ENCODE results near the gene PSKH1.
"Not testable (repeated sequence)": the region's sequence is repeated elsewhere in the genome, so short reads cannot be mapped to it uniquely, and the experiment has no call there.

The PSKH1 gene

DNA sequence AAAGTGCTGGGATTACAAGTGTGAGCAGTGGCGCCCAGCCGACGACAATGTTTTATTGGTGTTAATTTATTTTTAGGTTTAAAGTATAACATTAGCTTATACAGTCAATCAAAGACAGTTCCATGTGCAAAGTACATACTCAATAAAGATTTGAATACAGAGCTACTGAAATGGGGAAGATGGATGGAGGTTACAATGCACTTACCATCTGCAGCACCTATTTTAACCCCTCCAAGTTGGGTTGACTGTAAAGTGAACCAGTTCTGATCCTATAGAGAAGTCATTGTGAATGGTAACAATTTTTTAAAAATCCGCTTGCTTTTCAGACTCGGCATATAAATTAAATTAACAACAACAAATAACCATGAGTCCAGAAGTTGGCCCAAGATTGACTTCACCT lies 679 bp upstream of the PSKH1 start:
- DNase-seq, result no peak

- peak in 1 of 2 experiments; percentile 24 for DNase-seq
Measured at GRCh38 chr16:67893743-67894399, 817 bp downstream of the PSKH1 start.

DNA sequence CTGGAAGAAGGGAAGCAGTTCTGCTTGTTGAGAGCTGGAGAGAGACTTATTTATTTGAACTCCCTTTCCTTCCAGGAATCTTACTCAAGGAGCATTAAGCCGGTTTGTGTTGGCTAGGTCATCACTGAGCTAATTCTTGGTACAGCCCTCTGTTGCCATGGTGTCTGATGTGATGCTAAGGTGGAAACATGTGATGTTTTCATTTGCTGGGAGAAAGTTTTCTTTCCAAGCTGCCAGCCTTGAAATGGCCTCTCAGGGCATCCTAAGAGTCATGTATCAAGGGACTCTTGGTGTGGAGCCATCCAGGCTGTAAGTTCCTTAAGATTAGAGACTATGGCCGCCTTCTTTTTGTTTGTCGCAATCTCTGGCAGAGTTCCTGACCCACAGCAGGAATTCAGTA lies 4.2 kb downstream of the PSKH1 start:
- no peak for DNase-seq

- no peak for DNase-seq
Measured at GRCh38 chr16:67901734-67902133, 8.7 kb downstream of the PSKH1 start.

- no peak for DNase-seq
Measured at GRCh38 chr16:67902831-67903230, 9.8 kb downstream of the PSKH1 start.

- DNase-seq, result no peak
Measured at GRCh38 chr16:67907397-67908180, 14.5 kb downstream of the PSKH1 start.

- no peak for DNase-seq
Measured at GRCh38 chr16:67909056-67909742, 16.1 kb downstream of the PSKH1 start.

GRCh38 chr16:67910158-67910557 lies 17.1 kb downstream of the PSKH1 start:
- no peak for DNase-seq

DNA sequence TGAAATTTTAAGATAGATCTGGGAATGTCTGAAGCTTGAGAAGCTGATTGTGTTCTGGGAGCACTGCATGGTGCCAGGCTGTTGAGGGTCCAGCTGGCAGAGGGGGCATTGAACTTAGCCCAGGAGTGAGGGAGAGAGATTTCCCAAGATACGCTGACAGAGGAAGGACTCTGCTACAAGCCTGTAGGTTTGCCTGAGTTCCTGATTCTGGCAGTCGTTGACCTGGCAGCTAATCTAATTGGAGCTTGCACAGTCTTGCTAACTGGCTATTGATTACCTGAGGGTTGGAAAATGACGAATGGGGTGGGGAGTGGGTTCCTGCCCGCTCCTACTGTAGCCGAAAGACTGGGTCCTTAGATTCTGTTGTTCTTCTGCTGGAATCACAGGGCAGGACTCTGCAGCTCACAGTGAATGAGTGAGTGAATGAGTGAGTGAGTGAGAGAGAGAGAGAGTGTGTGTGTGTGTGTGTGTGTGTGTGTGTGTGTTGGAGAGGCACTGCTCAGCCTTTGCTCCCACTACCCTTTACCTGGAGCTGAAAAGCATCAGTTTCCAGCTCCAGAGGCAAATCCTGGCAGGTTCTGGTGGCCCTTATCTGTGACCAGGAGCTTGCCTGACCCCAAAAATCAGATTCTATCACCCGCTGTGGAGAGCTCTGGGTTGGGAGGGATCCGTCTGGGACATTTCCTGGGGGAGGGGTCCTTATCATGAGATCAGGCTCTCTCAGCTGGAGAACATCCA lies 21.9 kb downstream of the PSKH1 start:
- no peak for DNase-seq

GRCh38 chr16:67915496-67915769 lies 22.4 kb downstream of the PSKH1 start:
- not testable (repeated sequence) for DNase-seq

DNA sequence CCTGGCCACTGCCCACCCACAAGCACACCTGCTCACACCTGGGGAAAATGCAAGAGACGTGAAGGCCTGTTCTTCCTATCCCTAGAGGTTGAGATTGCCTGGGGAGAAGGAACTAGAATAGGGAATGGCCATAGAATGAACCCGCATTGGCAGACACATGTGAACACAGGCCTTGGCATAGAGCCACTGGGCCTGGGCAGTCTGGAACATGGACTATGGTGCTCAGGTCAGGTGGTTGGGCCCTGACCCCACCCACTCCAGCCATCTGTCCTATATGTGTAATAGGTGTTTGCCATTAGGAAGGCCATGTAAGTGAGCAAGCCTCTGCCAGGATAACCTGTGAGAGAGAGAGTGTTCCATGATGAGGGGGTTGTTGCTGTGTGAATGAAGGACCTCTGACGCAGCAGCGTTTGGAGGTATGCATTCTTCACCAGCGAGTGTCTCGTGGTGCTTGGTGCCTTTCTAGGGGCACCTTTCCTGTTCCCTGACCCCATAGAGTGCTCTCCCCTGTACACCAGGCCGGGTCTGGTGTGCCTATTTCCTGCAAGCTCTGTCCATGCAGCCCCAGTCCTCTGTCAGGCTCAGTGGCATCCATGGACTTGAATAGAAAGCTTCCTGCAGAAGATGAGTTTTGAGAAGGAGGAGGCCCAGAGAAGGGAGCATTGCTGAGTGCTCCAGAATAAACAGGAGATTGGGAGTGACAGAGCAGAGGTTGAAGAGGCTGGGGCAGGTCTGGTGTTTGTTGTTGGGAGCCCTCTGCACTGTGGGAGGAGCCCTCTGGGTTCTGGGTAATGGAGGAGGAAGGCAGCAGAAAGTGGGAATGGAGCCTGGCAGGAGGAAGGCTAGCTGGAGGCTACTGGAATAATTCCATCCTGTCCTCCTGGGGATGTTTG lies 23.0 kb downstream of the PSKH1 start:
- no peak for DNase-seq

GRCh38 chr16:67917140-67917851 lies 24.2 kb downstream of the PSKH1 start:
- DNase-seq, result no peak

DNA sequence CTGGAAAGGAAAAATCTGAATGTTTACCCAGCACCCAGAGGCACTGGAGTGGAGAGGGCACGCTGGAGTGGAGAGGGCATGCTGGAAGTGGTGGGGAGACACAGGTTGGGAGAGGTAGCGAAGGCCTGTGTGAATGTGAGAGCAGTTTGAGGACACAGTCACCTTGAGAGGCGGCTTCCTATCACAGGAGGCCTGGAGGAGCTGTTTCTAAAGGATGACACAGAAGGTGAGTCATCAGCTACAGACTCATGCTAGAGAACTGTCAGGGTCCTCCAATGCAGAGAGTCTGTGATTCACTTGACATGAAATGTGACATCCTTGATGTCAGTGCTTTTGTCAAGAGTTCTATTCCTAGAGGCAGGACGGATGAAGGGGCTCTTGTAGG lies 24.8 kb downstream of the PSKH1 start:
- no peak for DNase-seq

DNA sequence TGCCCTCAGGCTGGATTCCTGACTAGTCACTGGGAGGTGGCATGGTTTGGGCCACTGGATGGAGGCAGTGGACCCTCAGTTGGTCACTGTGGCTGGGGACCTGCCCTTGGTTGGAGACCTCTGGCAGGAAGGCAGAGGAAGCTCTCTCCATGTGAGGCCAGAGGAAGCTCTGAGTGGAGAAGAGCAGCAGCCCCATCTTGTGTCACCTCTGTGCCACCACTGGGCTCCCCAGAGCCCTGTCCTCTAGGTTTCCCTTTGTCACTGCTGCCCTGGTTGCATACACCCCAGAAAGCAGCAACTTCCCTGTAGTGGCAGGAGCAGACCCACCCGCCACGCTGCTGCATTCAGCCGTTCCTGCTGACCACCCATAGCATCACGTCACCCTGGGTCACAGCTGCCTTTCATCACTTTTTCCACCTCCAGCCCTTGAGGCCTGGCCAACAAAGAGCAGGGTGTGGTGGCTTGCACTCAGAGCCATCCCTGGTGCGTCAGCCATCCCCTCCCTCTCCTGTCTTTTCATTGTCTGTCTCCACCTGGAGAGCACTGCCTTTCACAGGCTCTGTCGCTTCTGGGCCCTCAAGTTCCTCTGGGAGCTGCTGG lies 26.7 kb downstream of the PSKH1 start:
- DNase-seq, result no peak

DNA sequence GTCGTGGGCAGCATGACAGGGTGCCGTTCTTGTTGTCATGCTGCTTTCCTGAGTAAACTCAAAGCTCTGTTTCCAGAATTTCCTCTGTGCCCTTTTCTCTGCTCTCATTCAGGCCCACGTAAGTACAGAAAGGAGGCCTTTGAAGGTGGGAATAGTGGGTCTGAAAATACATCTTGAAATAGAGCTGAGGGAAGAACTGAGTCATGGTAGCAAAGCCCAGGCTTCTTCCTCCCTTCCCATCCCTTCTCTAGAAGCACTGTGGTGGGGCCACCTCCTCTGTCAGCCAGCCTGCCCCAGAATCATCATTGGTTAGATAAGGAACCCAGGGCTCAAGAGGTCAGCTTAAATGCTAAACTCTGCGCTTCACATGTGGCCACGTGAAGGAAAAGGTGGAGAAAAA lies 29.2 kb downstream of the PSKH1 start:
- no peak for DNase-seq

DNA sequence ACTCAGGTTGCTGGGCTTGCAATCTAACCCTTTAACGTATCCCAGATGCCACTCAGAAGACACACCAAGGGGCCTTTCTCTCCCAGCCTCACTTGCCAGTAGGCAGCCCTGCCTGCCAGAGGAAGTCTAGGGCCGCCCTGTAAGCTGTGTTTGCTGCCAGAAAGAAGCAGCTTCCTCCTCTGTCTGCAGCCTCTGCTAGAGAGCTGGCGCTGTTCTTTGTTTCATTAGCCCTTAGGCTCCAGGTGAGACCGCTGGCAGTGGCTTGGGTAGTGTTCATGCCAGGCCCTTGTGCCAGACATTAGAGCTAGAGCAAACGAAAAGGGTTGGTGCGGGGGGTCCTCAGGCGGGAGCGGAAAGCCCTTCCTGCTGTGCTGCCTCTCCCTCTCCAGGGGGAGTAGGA lies 29.7 kb downstream of the PSKH1 start:
- no peak for DNase-seq

- no peak for DNase-seq
Measured at GRCh38 chr16:67923414-67924116, 30.5 kb downstream of the PSKH1 start.

- no peak for DNase-seq
Measured at GRCh38 chr16:67924140-67924906, 31.3 kb downstream of the PSKH1 start.

- peak; percentile 81 to 85 for DNase-seq
Measured at GRCh38 chr16:67926181-67926750, 33.2 kb downstream of the PSKH1 start.
